HEK293 (cell line): Measurements from ENCODE around the gene ADGRB3.

Experiments
- CTCF ChIA-PET: fragments of 350-600 bp; formaldehyde crosslinking; extraction: SDS; loops from one replicate; lab custom pipeline; 2021; ENCODE audit warnings: antibody characterized with exemption; lab: Yijun Ruan, JAX
- POLR2A ChIA-PET: fragments of 300-600 bp; formaldehyde crosslinking; extraction: SDS; loops from one replicate; lab custom pipeline; 2020; ENCODE audit warnings: antibody characterized with exemption, inconsistent platforms; lab: Yijun Ruan, JAX
- H3K27ac ChIP-seq: fragments of 200-500 bp; sonication (Bioruptor generic); 2 replicates; pipeline ENCODE4 v1.5.1; 2014; ENCODE audit warnings: low read depth, low read length, control low read depth, inconsistent platforms; ENCODE audit errors: extremely low read depth
- H3K36me3 ChIP-seq, 2 experiments: fragments of 200-500 bp in 1 of 2; sonication (Bioruptor generic) in 1 of 2; 1 replicate in 1 of 2; 2 replicates in 1 of 2; pipeline ENCODE4 v1.5.1; 2014 to 2017; ENCODE audit warnings: inconsistent platforms in 2 of 2, low read length in 2 of 2; ENCODE audit not compliant: control insufficient read depth in 2 of 2, insufficient read depth in 1 of 2
- H3K4me1 ChIP-seq: fragments of 200-500 bp; sonication (Bioruptor generic); 2 replicates; pipeline ENCODE4 v1.5.1; 2014; ENCODE audit warnings: mild to moderate bottlenecking, low read length, inconsistent platforms; ENCODE audit not compliant: control insufficient read depth, insufficient read depth
- H3K4me3 ChIP-seq: 2 replicates; pipeline ENCODE4 v1.5.1; 2011; ENCODE audit warnings: low read depth, mild to moderate bottlenecking, control low read depth, low read length, moderate library complexity
- H3K9me3 ChIP-seq: fragments of 200-500 bp; sonication (Bioruptor generic); 2 replicates; pipeline ENCODE4 v1.5.1; 2014; ENCODE audit warnings: low read depth, low read length, inconsistent platforms; ENCODE audit not compliant: control insufficient read depth, insufficient read depth
- BCL11B ChIP-seq: fragments of 450-650 bp; formaldehyde crosslinking; IDR thresholded peaks from 2 replicates; pipeline ENCODE4 v1.5.1; 2016; ENCODE audit warnings: low read depth, missing biosample characterization, missing genetic modification characterization
- GLI4 ChIP-seq: fragments of 450-650 bp; formaldehyde crosslinking; IDR thresholded peaks from 2 replicates; pipeline ENCODE4 v1.5.1; 2016; ENCODE audit warnings: missing biosample characterization, missing genetic modification characterization
- GLIS1 ChIP-seq: fragments of 450-650 bp; formaldehyde crosslinking; IDR thresholded peaks from 2 replicates; pipeline ENCODE4 v1.5.1; 2016; ENCODE audit warnings: missing biosample characterization, missing genetic modification characterization
- KLF1 ChIP-seq: fragments of 450-650 bp; formaldehyde crosslinking; IDR thresholded peaks from 2 replicates; pipeline ENCODE4 v1.5.1; 2016; ENCODE audit warnings: missing biosample characterization, missing genetic modification characterization
- PRDM2 ChIP-seq: fragments of 450-650 bp; formaldehyde crosslinking; IDR thresholded peaks from 2 replicates; pipeline ENCODE4 v1.5.1; 2016; ENCODE audit warnings: missing biosample characterization, missing genetic modification characterization, borderline replicate concordance
- ZBTB48 ChIP-seq: fragments of 450-650 bp; formaldehyde crosslinking; IDR thresholded peaks from 2 replicates; pipeline ENCODE4 v1.5.1; 2016; ENCODE audit warnings: missing biosample characterization, missing genetic modification characterization
- ZEB2 ChIP-seq: fragments of 450-650 bp; formaldehyde crosslinking; IDR thresholded peaks from 2 replicates; pipeline ENCODE4 v1.5.1; 2016; ENCODE audit warnings: missing biosample characterization, missing genetic modification characterization
- ZFHX2 ChIP-seq: fragments of 450-650 bp; formaldehyde crosslinking; conservative IDR thresholded peaks from 2 replicates; pipeline ENCODE4 v1.5.1; 2016; ENCODE audit warnings: missing biosample characterization, missing genetic modification characterization
- ZFP69B ChIP-seq: fragments of 450-650 bp; formaldehyde crosslinking; IDR thresholded peaks from 2 replicates; pipeline ENCODE4 v1.5.1; 2016; ENCODE audit warnings: missing biosample characterization, missing genetic modification characterization
- ZNF114 ChIP-seq: fragments of 450-650 bp; formaldehyde crosslinking; IDR thresholded peaks from 2 replicates; pipeline ENCODE4 v1.5.0; 2017; ENCODE audit warnings: missing biosample characterization, missing genetic modification characterization
- ZNF155 ChIP-seq: fragments of 450-650 bp; formaldehyde crosslinking; IDR thresholded peaks from 2 replicates; pipeline ENCODE4 v1.5.1; 2016; ENCODE audit warnings: missing biosample characterization, missing genetic modification characterization
- ZNF157 ChIP-seq: fragments of 450-650 bp; formaldehyde crosslinking; IDR thresholded peaks from 2 replicates; pipeline ENCODE4 v1.5.1; 2016; ENCODE audit warnings: missing biosample characterization, missing genetic modification characterization
- ZNF175 ChIP-seq: fragments of 450-650 bp; formaldehyde crosslinking; IDR thresholded peaks from 2 replicates; pipeline ENCODE4 v1.5.1; 2016; ENCODE audit warnings: missing biosample characterization, missing genetic modification characterization
- ZNF19 ChIP-seq: fragments of 450-650 bp; formaldehyde crosslinking; IDR thresholded peaks from 2 replicates; pipeline ENCODE4; 2016; ENCODE audit warnings: missing biosample characterization, missing genetic modification characterization, low read depth
- ZNF202 ChIP-seq: fragments of 450-650 bp; formaldehyde crosslinking; IDR thresholded peaks from 2 replicates; pipeline ENCODE4 v1.5.1; 2016; ENCODE audit warnings: missing biosample characterization, missing genetic modification characterization, borderline replicate concordance
- ZNF501 ChIP-seq: fragments of 450-650 bp; formaldehyde crosslinking; IDR thresholded peaks from 2 replicates; pipeline ENCODE4 v1.5.1; 2016; ENCODE audit warnings: missing biosample characterization, missing genetic modification characterization
- ZNF558 ChIP-seq: fragments of 450-650 bp; formaldehyde crosslinking; IDR thresholded peaks from 2 replicates; pipeline ENCODE4 v1.5.1; 2016; ENCODE audit warnings: missing biosample characterization, missing genetic modification characterization
- ZNF561 ChIP-seq: fragments of 450-650 bp; IDR thresholded peaks from 2 replicates; pipeline ENCODE4 v1.5.1; 2018; ENCODE audit warnings: missing biosample characterization, missing genetic modification characterization, borderline replicate concordance
- ZNF629 ChIP-seq: fragments of 450-650 bp; formaldehyde crosslinking; IDR thresholded peaks from 2 replicates; pipeline ENCODE4 v1.5.1; 2017; ENCODE audit warnings: missing biosample characterization, missing genetic modification characterization
- ZNF677 ChIP-seq: fragments of 450-650 bp; IDR thresholded peaks from 2 replicates; pipeline ENCODE4 v1.5.0; 2018; ENCODE audit warnings: missing biosample characterization, mild to moderate bottlenecking, missing genetic modification characterization, moderate library complexity
- ZNF747 ChIP-seq: fragments of 450-650 bp; formaldehyde crosslinking; IDR thresholded peaks from 2 replicates; pipeline ENCODE4 v1.5.1; 2016; ENCODE audit warnings: missing biosample characterization, missing genetic modification characterization

Gene ADGRB3

GRCh38 chr6:69368613-69369012, 733.5 kb downstream of the ADGRB3 start:
- no peaks in the 10 kb centered on the region for H3K36me3 ChIP-seq
- no peak for TF ChIP-seq ZNF677 (tag by site-specific recombination)
- H3K4me1 ChIP-seq, result no peaks in the 10 kb centered on the region
- no peak overlapping the region for H3K27ac ChIP-seq
- no peaks in the 10 kb centered on the region for H3K9me3 ChIP-seq
- H3K4me3 ChIP-seq, result no peak overlapping the region
- CTCF ChIA-PET, result no interaction called here
- POLR2A ChIA-PET, result no interaction called here

- TF ChIP-seq GLI4 (no peak), ZNF157 (tag by site-specific recombination) (no peak), PRDM2 (tag by site-specific recombination) (no peak)
- Histone ChIP-seq H3K36me3 (no peaks in the 10 kb centered on the region), H3K4me3 (no peak overlapping the region), H3K27ac (no peak overlapping the region), H3K9me3 (no peaks in the 10 kb centered on the region), H3K4me1 (no peaks in the 10 kb centered on the region)
- ChIA-PET CTCF (no interaction called here), POLR2A (no interaction called here)
Measured at GRCh38 chr6:69370763-69371162, 735.7 kb downstream of the ADGRB3 start.

DNA sequence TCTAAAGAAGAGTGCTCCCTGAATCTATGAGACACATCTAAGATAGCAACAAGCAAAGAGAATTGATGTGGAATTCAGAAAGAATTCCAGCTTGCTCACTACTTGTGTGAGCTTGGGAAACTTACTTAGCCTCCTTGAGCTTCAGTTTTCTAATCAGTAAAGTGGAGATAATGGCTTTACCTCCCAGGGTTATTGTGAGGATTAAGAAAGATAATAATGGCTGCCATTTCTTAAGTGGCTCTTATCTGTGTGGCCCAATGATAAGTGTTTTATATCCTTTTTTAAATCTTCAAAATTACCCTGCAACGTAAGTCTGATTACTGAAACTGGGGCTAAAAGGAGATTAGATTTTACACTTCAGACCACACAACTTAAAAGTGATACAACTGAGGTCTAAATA, 743.2 kb downstream of the ADGRB3 start:
- CTCF ChIA-PET, result no interaction called here
- POLR2A ChIA-PET, result no interaction called here
- no peak for TF ChIP-seq ZNF19 (tag by site-specific recombination)
- TF ChIP-seq ZNF202 (tag by site-specific recombination), result no peak
- no peak for TF ChIP-seq ZFHX2 (tag by site-specific recombination)
- TF ChIP-seq ZNF747, result no peak
- no peak for TF ChIP-seq GLIS1
- H3K4me3 ChIP-seq, result no peak overlapping the region
- no peaks in the 10 kb centered on the region for H3K36me3 ChIP-seq
- H3K27ac ChIP-seq, result no peak overlapping the region
- no peaks in the 10 kb centered on the region for H3K9me3 ChIP-seq
- H3K4me1 ChIP-seq, result no peaks in the 10 kb centered on the region

GRCh38 chr6:69379518-69379917, 744.4 kb downstream of the ADGRB3 start:
- H3K36me3 ChIP-seq, result no peaks in the 10 kb centered on the region
- POLR2A ChIA-PET, result no interaction called here
- H3K4me1 ChIP-seq, result no peaks in the 10 kb centered on the region
- TF ChIP-seq ZBTB48 (tag by site-specific recombination) (no peak), ZNF175 (tag by site-specific recombination) (no peak), ZEB2 (tag by site-specific recombination) (no peak), ZNF558 (no peak), ZNF202 (tag by site-specific recombination) (no peak), ZNF114 (no peak), ZFP69B (tag by site-specific recombination) (no peak), ZNF155 (tag by site-specific recombination) (no peak), BCL11B (no peak), KLF1 (tag by site-specific recombination) (no peak), ZNF561 (no peak), ZNF501 (tag by site-specific recombination) (no peak), ZNF629 (tag by site-specific recombination) (no peak)
- TF ChIP-seq, all 188 proteins: peak for 0
- Histone ChIP-seq H3K9me3 (no peaks in the 10 kb centered on the region), H3K4me3 (no peak overlapping the region), H3K27ac (no peak overlapping the region)
- CTCF ChIA-PET, result no interaction called here
